Kidney (tissue), 14 donors: ENCODE measurements around the gene SORT1. TPM values are rescaled to one million over a fixed set of nuclear protein-coding genes. Genes with fewer than 3 reads are reported as not detected.

Experiments used
- DNase-seq, 5 donors: peaks; one replicate each; pipeline ENCODE4 v3.0.0-alpha.2; 2013 to 2020
- FAIRE-seq: peaks from 2 replicates; lab custom pipeline; 2012; peaks lifted over from hg19 to GRCh38; lab: Jason Lieb, UNC
- H3K27ac ChIP-seq, 2 donors: one replicate each; pipeline ENCODE4 v1.7.0; 2013; ENCODE audit warnings: low read depth in 2 of 2, low read length in 2 of 2, inconsistent platforms in 1 of 2
- H3K27me3 ChIP-seq: one replicate; pipeline ENCODE4 v1.7.1; 2013; ENCODE audit warnings: low read length, inconsistent platforms; ENCODE audit not compliant: control insufficient read depth, insufficient read depth
- H3K36me3 ChIP-seq, 3 donors: one replicate each; pipeline versions ENCODE4 v1.7.0 to v1.7.1; 2013; ENCODE audit warnings: low read length in 3 of 3, control low read depth in 1 of 3, inconsistent platforms in 1 of 3; ENCODE audit not compliant: insufficient read depth in 3 of 3, control insufficient read depth in 2 of 3
- H3K4me1 ChIP-seq, 3 donors: one replicate each; pipeline versions ENCODE4 v1.7.0 to v1.7.1; 2013; ENCODE audit warnings: low read length in 3 of 3, inconsistent platforms in 1 of 3, low read depth in 1 of 3; ENCODE audit not compliant: control insufficient read depth in 2 of 3, insufficient read depth in 2 of 3
- H3K4me3 ChIP-seq, 3 donors: one replicate each; pipeline versions ENCODE4 v1.7.0 to v1.8.1; 2013; ENCODE audit warnings: low read length in 3 of 3, control low read depth in 1 of 3, inconsistent platforms in 1 of 3
- H3K9ac ChIP-seq, 3 donors: one replicate each; pipeline versions ENCODE4 v1.7.0 to v1.7.1; 2013; ENCODE audit warnings: low read length in 3 of 3, control low read depth in 1 of 3, inconsistent platforms in 1 of 3
- H3K9me3 ChIP-seq, 3 donors: one replicate each; pipeline versions ENCODE4 v1.7.0 to v1.7.1; 2013; ENCODE audit warnings: low read length in 3 of 3, control low read depth in 1 of 3, inconsistent platforms in 1 of 3; ENCODE audit not compliant: control insufficient read depth in 2 of 3, insufficient read depth in 1 of 3
- CTCF ChIP-seq: IDR thresholded peaks from 3 replicates; pipeline ENCODE4 v1.5.1; 2012; ENCODE audit warnings: mild to moderate bottlenecking, moderate library complexity, borderline replicate concordance; ENCODE audit not compliant: insufficient read depth; ENCODE audit errors: extremely low read depth
- intact Hi-C: fragments of 100-400 bp; cut with DNase I; formaldehyde crosslinking; loops from one replicate; pipeline ENCODE4 v1.11.1; 2022
- polyA plus RNA-seq: library from polyadenylated mRNA; stranded (reverse); fragments of 350-450 nt; fragmentation: Illumina TruSeq; extraction: RNeasy Lipid Tissue Mini Kit (QIAGEN cat#74804); gene quantifications from one replicate; pipeline ENCODE4 v1.2.3, GENCODE V29; 2014; ENCODE audit warnings: low read depth, low replicate concordance; ENCODE audit not compliant: insufficient read depth
- total RNA-seq: library from RNA; stranded (reverse); fragmentation: NEBNext Ultra II Directional; extraction: Animal tissue kit (Norgen Biotek cat#: 25700); gene quantifications from one replicate; pipeline ENCODE4 v1.2.1, GENCODE V29; 2021
- donor health status: control.
- donor health status: control.
- donor health status: control.
- donor health status: control.
- donor health status: control.
- donor health status: DM: yes; HTN: yes; CAD: no.
- donor health status: Normal renal cell carcinoma (clear cell type).

SORT1 gene
- total and polyA plus RNA-seq, 2 donors from 2014 or later = 33.5 to 169 TPM

GRCh38 chr1:109261006-109261405 lies 136.7 kb downstream of the SORT1 start:
- no peaks in the 10 kb centered on the region for H3K27me3 ChIP-seq
- H3K4me3 ChIP-seq = no peak overlapping the region
- H3K27ac ChIP-seq = no peak overlapping the region
- H3K36me3 ChIP-seq = peaks cover 0 to 2% (median 0%) of the 10 kb centered on the region in 3 donors
- DNase-seq (peak in 1 of 5 donors; percentile 63), FAIRE-seq (no peak)
- H3K9ac ChIP-seq = no peak overlapping the region
- H3K9me3 ChIP-seq = no peaks in the 10 kb centered on the region
- no peaks in the 10 kb centered on the region for H3K4me1 ChIP-seq
- intact Hi-C loops = no loop called here
- TF ChIP-seq CTCF = no peak

- peaks cover 0 to 2% (median 0%) of the 10 kb centered on the region in 3 donors for H3K36me3 ChIP-seq
- DNase-seq (no peak), FAIRE-seq (no peak)
- no peak overlapping the region for H3K27ac ChIP-seq
- no peaks in the 10 kb centered on the region for H3K27me3 ChIP-seq
- intact Hi-C loops = no loop called here
- no peak for TF ChIP-seq CTCF
- no peaks in the 10 kb centered on the region for H3K9me3 ChIP-seq
- no peak overlapping the region for H3K4me3 ChIP-seq
- no peak overlapping the region for H3K9ac ChIP-seq
- peaks cover 0 to 7% (median 0%) of the 10 kb centered on the region in 3 donors for H3K4me1 ChIP-seq
Observed at GRCh38 chr1:109259674-109260557, 137.8 kb downstream of the SORT1 start.

Other genes with a start within 250 kb of the SORT1 start
- 181 TPM for gene SARS1, start 184.0 kb downstream of the SORT1 start, total RNA-seq
- gene SARS1, start 184.0 kb downstream of the SORT1 start, polyA plus RNA-seq = 114 TPM
- gene CELSR2, start 148.4 kb downstream of the SORT1 start, total RNA-seq = 65.6 TPM
- gene CELSR2, start 148.4 kb downstream of the SORT1 start, polyA plus RNA-seq = 10.6 TPM
- 4.2 TPM for gene PSRC1, start 114.8 kb downstream of the SORT1 start, total RNA-seq
- gene PSRC1, start 114.8 kb downstream of the SORT1 start, polyA plus RNA-seq = 3.5 TPM
- 0.19 TPM for gene MYBPHL, start 90.9 kb downstream of the SORT1 start, total RNA-seq
- not detected for gene MYBPHL, start 90.9 kb downstream of the SORT1 start, polyA plus RNA-seq
- 71.4 TPM for gene PSMA5, start 28.5 kb upstream of the SORT1 start, total RNA-seq
- 91.1 TPM for gene PSMA5, start 28.5 kb upstream of the SORT1 start, polyA plus RNA-seq
- 6.7 TPM for gene SYPL2, start 68.6 kb upstream of the SORT1 start, total RNA-seq
- 9.8 TPM for gene SYPL2, start 68.6 kb upstream of the SORT1 start, polyA plus RNA-seq
- gene ATXN7L2, start 86.0 kb upstream of the SORT1 start, total RNA-seq = 7.3 TPM
- 5.7 TPM for gene ATXN7L2, start 86.0 kb upstream of the SORT1 start, polyA plus RNA-seq
- 18.0 TPM for gene CYB561D1, start 96.2 kb upstream of the SORT1 start, total RNA-seq
- 5.2 TPM for gene CYB561D1, start 96.2 kb upstream of the SORT1 start, polyA plus RNA-seq
- 8.5 TPM for gene AMIGO1, start 111.8 kb upstream of the SORT1 start, total RNA-seq
- 5.1 TPM for gene AMIGO1, start 111.8 kb upstream of the SORT1 start, polyA plus RNA-seq
- gene GPR61, start 142.0 kb upstream of the SORT1 start, total RNA-seq = not detected
- not detected for gene GPR61, start 142.0 kb upstream of the SORT1 start, polyA plus RNA-seq
- 8.0 TPM for gene GNAI3, start 150.7 kb upstream of the SORT1 start, total RNA-seq
- gene GNAI3, start 150.7 kb upstream of the SORT1 start, polyA plus RNA-seq = 4.2 TPM
- not detected for gene GNAT2, start 221.7 kb upstream of the SORT1 start, total RNA-seq
- not detected for gene GNAT2, start 221.7 kb upstream of the SORT1 start, polyA plus RNA-seq
- 55.3 TPM for gene AMPD2, start 221.9 kb upstream of the SORT1 start, total RNA-seq
- gene AMPD2, start 221.9 kb upstream of the SORT1 start, polyA plus RNA-seq = 21.1 TPM